Left ventricle myocardium superior (tissue), 1 donor: ENCODE data around the gene DNAJC6. TPM values are rescaled to one million over a fixed set of nuclear protein-coding genes. Genes with fewer than 3 reads are reported as not detected.

Experiments
- ATAC-seq: fragments of 200-7000 bp; cut with Tn5 transposase; one replicate; pipeline ENCODE4 v1.9.1; 2020; ENCODE audit warnings: mild to moderate bottlenecking, moderate library complexity
- DNase-seq: peaks from one replicate; pipeline ENCODE4 v3.0.0-alpha.2; 2020
- intact Hi-C: fragments of 100-400 bp; cut with micrococcal nuclease; formaldehyde crosslinking; loops from one replicate; pipeline ENCODE4 v1.11.0; 2022
- total RNA-seq: library from RNA; stranded (reverse); fragmentation: NEBNext Ultra II Directional; extraction: Animal tissue kit (Norgen Biotek cat#: 25700); gene quantifications from one replicate; pipeline ENCODE4 v1.2.1, GENCODE V29; 2021
- donor health status: DM: no; HTN: yes; CAD: no; lungs with severe emphysema.

Gene DNAJC6
- total RNA-seq, 1 donor from 2014 or later = 3.6 TPM

DNA sequence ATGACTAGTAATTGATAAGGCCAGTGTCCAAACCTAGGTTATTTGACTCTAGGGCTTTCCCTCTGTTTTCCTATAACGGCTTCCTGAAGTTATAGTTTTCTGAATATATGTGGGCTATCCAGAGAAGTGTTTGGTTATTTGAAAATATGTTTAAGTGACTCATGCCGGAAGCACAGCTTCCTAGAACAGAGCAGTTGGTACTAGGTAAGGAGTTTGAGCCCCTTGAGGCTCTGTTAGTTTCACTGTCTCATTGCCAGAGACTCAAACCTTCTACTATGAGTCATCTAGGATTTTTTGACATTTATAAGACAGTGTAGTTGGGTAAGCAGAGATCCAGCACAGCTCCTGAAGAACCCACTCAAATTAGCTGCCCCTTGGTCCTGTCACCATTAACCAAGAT is 84.0 kb downstream of the DNAJC6 start:
- intact Hi-C loops = no loop called here
- DNase-seq (no peak), ATAC-seq (no peak)

GRCh38 chr1:65393928-65394327 is 84.6 kb downstream of the DNAJC6 start:
- intact Hi-C loops = no loop called here
- DNase-seq (no peak), ATAC-seq (no peak)

GRCh38 chr1:65395887-65396612 is 86.7 kb downstream of the DNAJC6 start:
- ATAC-seq (no peak), DNase-seq (no peak)
- intact Hi-C loops = no loop called here

DNA sequence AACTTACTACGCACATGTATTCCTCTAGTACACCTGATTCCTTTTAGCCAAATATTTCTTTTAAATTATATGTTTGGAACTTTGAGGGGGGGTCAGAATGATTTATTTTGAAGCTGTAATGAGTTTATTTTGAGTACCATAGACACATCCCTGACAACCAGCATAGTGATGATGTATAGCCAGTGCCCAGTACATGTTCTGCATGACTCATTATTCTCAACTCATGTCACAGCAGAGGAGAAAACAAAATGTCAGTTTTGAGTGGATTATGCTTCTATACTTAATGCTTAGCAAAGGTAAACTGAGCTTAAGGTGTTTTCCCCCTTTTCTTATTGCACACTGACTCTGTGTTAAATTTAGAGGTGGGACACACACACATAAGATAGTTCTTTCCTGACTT is 88.7 kb downstream of the DNAJC6 start:
- DNase-seq = no peak
- intact Hi-C loops = no loop called here
- no peak for ATAC-seq

DNA sequence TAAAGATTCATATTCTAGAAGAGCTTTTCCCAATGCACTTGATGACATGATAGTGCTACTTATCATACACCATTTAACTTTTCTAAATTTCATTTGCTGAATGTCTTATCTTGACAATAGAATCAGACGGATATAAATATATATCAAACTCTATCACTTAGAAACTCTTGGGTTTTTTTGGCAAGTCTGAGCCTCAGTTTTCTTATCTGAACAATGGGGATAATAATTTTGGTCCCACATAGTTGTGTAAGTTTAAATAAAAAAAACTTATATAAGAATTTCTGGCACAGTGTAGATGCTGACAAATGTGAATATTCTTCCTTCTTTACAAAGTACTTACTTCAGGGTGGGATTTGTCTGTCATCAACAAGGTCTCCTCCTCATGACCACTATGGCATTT is 89.7 kb downstream of the DNAJC6 start:
- intact Hi-C loops = no loop called here
- ATAC-seq (no peak), DNase-seq (no peak)

DNA sequence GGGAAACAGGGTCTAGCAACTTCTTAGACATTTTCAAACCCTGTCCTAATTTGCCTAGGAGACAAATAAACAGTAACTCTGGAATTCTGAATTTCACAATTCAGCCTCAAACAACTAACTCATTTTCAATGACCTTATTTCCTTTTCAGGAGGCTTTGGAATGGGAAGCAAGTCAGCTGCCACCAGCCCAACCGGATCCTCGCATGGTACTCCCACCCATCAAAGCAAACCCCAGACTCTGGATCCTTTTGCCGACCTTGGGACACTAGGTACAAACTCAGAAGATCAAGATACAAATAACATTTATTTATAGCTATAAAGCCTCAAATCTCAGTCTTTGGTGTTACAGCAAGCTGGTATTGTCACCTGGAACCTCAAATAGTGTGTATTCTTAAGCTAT is 92.3 kb downstream of the DNAJC6 start:
- DNase-seq (no peak), ATAC-seq (no peak)
- intact Hi-C loops = no loop called here

DNA sequence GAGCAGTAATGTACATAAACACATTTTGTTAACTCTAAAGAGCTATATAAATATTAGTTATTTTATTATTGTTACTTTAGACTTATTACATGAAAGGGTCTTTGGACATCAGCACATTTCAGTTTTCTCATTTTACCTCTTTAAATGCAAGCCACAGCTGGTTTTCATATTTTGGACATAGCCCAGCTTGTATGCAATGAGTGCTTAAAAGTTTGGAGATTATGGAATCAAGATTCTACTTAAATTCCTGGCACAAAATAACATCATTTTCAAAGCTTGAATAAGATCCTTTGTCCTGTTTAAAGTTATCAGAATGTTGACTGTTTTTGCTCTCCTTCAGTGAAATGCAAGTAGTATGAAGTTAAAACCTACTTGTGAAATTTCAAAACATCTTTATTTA is 95.6 kb downstream of the DNAJC6 start:
- DNase-seq (no peak), ATAC-seq (no peak)
- intact Hi-C loops = no loop called here

DNA sequence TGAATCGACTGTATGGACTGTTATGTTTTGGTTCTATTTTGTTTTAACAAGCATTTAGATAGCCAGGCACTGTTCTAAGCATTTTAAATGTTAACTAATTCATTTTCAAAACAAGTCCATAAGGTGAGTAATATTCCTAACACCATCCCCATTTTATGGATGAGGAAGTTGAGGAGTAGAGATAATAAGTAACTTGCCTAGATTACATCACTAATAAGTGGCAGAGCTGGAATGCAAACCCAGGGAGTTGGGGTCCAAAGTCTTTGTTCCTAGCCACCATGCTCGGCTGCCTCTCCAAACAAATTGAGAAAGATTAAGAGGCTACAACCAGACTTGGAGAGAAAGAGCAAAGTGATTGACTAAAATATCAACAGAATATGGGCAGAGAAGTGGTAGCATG is 98.5 kb downstream of the DNAJC6 start:
- intact Hi-C loops = no loop called here
- DNase-seq (no peak), ATAC-seq (no peak)

- ATAC-seq = no peak
- DNase-seq = no peak
- intact Hi-C loops = no loop called here
Measured at GRCh38 chr1:65409314-65409713, 100.0 kb downstream of the DNAJC6 start.

GRCh38 chr1:65409816-65410326 is 100.5 kb downstream of the DNAJC6 start:
- intact Hi-C loops = no loop called here
- ATAC-seq (no peak), DNase-seq (no peak)

DNA sequence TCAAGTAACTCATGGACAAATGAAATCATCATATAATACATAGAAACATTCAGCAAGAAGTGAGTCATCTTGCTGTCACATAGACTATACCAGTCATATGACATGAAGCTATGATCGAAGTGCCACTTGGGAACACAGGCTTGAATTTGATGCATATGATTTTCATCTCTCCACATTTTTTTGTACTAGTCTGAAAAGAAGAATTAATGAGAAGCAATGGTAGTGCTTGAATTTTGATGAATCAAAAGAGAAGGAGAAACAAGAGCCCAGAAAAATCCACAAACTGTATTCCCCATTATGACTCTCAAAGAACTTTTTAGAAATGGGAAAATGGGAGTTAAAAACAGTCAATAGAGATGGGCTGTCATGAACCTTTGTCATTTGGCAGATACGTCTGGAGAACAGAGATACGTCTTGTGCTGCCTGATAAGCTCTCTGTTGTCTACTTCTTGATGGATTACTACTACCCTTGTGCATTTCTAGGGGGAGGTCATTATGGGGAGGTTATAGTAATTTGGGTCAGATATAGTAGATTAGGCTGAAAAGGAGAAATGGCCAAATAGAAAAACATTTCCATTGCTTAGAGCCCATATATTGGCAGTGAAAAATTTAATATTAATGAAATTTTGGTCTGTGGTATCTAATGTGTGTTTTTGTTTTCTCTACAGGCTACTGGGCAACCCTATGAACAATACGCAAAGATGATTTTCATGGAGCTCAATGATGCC is 103.1 kb downstream of the DNAJC6 start:
- DNase-seq (no peak), ATAC-seq (no peak)
- intact Hi-C loops = no loop called here

DNA sequence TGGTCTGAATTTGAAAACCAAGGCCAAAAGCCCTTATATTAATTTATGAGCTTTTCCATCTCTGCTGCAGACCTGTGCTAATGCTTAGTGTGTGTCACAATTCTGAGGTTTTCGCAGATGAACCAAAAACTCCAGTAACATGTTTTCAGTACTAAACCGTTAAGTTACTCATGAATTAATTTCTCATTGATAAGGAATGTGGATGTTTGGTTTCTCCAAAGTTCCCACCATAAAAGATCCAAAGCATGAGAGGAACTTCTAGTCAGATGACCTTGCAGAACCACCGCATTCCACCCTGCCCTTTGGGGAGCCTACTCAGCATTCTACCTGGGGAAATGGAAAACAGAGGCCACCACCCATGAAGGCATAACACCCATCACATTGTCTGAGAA is 103.6 kb downstream of the DNAJC6 start:
- DNase-seq (no peak), ATAC-seq (no peak)
- intact Hi-C loops = no loop called here

DNA sequence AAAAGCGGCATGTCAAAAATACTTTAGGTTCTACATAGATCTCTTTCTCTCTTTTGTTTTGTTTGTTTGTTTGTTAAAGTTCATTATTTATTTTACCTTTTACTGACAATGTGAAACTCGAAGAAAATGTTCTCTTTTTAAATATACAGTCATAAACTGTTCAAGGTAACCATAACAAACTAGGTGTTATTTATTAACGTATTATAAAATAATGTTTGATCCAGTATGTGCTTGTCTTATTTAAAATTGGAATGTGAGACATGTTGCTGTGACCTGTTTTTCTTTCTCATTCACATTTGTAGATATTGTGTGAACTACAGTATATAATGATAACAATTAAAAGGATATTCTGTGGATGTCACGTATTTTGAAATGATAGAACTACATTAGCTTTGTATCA is 105.2 kb downstream of the DNAJC6 start:
- intact Hi-C loops = no loop called here
- DNase-seq (no peak), ATAC-seq (no peak)

DNA sequence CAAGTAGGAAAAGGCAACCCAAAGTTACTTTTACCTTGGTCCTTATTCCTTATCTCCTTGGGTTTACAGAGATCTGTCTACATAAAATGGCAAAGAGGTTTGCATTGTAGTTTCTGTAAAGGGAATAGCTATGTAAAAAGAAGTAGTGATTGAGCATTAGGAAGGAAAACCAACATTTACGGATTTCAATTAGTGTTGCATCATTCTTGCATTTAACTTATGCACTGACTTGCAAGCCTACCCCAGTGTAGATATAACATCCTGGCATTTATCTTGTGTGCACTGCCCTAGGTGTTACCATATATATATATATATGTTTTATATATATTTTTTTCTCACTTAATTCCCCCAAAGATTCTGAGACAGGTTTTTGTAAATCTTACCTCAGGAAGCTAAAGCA is 107.4 kb downstream of the DNAJC6 start:
- DNase-seq (no peak), ATAC-seq (no peak)
- intact Hi-C loops = no loop called here

- DNase-seq = no peak
- intact Hi-C loops = no loop called here
- no peak for ATAC-seq
Measured at GRCh38 chr1:65417729-65418128, 108.4 kb downstream of the DNAJC6 start.

DNA sequence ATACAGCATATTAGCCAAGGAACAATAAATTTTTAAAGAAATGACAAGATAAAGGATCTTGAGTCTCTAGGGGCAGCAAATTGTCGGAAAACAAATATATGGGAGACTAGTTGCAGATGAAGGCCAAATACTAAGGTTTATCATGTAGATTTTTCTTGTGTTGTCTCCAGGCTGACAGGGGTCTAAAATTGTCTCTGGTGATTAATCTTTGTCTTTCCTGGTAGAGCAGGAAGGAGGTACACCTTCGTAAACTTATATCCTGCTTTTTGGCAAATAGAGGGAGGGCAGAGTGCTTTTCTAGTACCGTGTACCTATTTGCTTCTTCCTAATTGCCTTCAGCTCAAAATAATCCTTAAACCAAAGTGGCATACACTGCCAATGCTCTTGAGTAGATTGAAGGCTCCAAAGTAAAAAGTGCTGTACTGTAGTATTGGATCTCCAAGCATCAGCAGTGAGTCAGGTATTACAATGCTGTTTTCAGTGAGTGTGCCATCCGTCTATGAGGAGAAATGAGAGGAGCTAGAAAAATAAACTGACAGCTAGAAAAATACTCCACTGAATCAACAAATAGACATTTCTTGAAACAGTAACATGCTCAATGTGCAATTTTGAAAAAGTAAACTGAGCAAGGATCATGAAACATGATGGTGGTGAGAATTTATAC is 109.3 kb downstream of the DNAJC6 start:
- DNase-seq = no peak
- intact Hi-C loops = no loop called here
- no peak for ATAC-seq

GRCh38 chr1:65419681-65420589 is 110.6 kb downstream of the DNAJC6 start:
- peak; percentile 99 for DNase-seq
- ATAC-seq = peak; percentile 96
- intact Hi-C loops = no loop called here

- intact Hi-C loops = no loop called here
- DNase-seq (no peak), ATAC-seq (no peak)
Measured at GRCh38 chr1:65420590-65421350, 111.4 kb downstream of the DNAJC6 start, which contains the start of the genes LEPR and LEPROT. Gene LEPR (plus strand): TSS chr1:65420668. CDS start chr1:65565566, 144,898 bp downstream. Gene LEPROT (plus strand): TSS chr1:65420668. CDS start chr1:65420725, 57 bp downstream.
